HT1080 (cell line): ENCODE measurements around the gene DMD. TPM values are rescaled to one million over a fixed set of nuclear protein-coding genes. Genes with fewer than 3 reads are reported as not detected.
A peak's percentile ranks its signal among the peaks of the same experiment; 100 is the strongest.
"Not testable (repeated sequence)": the region's sequence is repeated elsewhere in the genome, so short reads cannot be mapped to it uniquely, and the experiment has no call there.

Source experiments
- DNase-seq: peaks from one replicate; pipeline ENCODE4 v3.0.0-alpha.2; 2015; ENCODE audit warnings: low read depth
- total RNA-seq: library from RNA; depleted of rRNA; stranded (reverse); fragments of >200 nt; shearing (Covaris generic); gene quantifications from 2 replicates; pipeline ENCODE4 v1.2.3, GENCODE V29; 2014

Gene DMD
- total RNA-seq, 1 experiment from 2014 or later = 4.0 TPM

- DNase-seq = peak; percentile 76
These were observed 1665.2 kb downstream of the DMD start for GRCh38 chrX:31546126-31546525.

GRCh38 chrX:31545726-31546125 lies 1665.6 kb downstream of the DMD start:
- DNase-seq = no peak

GRCh38 chrX:31545191-31545590 lies 1666.2 kb downstream of the DMD start:
- no peak for DNase-seq

- no peak for DNase-seq
These were observed 1667.7 kb downstream of the DMD start for GRCh38 chrX:31543634-31544033.

GRCh38 chrX:31542566-31542965 lies 1668.8 kb downstream of the DMD start:
- DNase-seq = no peak

GRCh38 chrX:31540313-31540712 lies 1671.0 kb downstream of the DMD start:
- no peak for DNase-seq

- DNase-seq = peak; percentile 0
These were observed 1683.8 kb downstream of the DMD start for GRCh38 chrX:31527455-31528126.

GRCh38 chrX:31523884-31524536 lies 1687.3 kb downstream of the DMD start:
- DNase-seq = no peak

GRCh38 chrX:31522760-31523159 lies 1688.6 kb downstream of the DMD start:
- DNase-seq = no peak

- DNase-seq = no peak
These were observed 1689.4 kb downstream of the DMD start for GRCh38 chrX:31521941-31522340.

GRCh38 chrX:31516527-31516926 lies 1694.8 kb downstream of the DMD start:
- no peak for DNase-seq

GRCh38 chrX:31508338-31508737 lies 1703.0 kb downstream of the DMD start:
- DNase-seq = peak; percentile 27

GRCh38 chrX:31506928-31507327 lies 1704.4 kb downstream of the DMD start:
- no peak for DNase-seq

- no peak for DNase-seq
These were observed 1705.0 kb downstream of the DMD start for GRCh38 chrX:31506360-31506759.

GRCh38 chrX:31500921-31501320 lies 1710.4 kb downstream of the DMD start:
- DNase-seq = peak; percentile 8

GRCh38 chrX:31499109-31499508 lies 1712.2 kb downstream of the DMD start:
- peak; percentile 84 for DNase-seq

GRCh38 chrX:31497086-31497485 lies 1714.3 kb downstream of the DMD start:
- peak; percentile 8 for DNase-seq

GRCh38 chrX:31487951-31488350 lies 1723.4 kb downstream of the DMD start:
- DNase-seq = no peak

- peak; percentile 69 for DNase-seq
These were observed 1728.0 kb downstream of the DMD start for GRCh38 chrX:31483336-31483735.

- DNase-seq = no peak
These were observed 1730.7 kb downstream of the DMD start for GRCh38 chrX:31480696-31481095.

- no peak for DNase-seq
These were observed 1740.1 kb downstream of the DMD start for GRCh38 chrX:31471229-31471628.

GRCh38 chrX:31470753-31471152 lies 1740.6 kb downstream of the DMD start:
- DNase-seq = not testable (repeated sequence)

- DNase-seq = no peak
These were observed 1746.9 kb downstream of the DMD start for GRCh38 chrX:31464306-31464915.
